A673 (cell line): ENCODE results near the gene NBPF1.

Experiments
- EZH2 ChIP-seq: fragments of 200-600 bp; sonication (generic); IDR thresholded peaks from 2 replicates; pipeline ENCODE4 v1.6.1; 2017; ENCODE audit warnings: borderline replicate concordance, low read depth, mild to moderate bottlenecking, mixed read lengths, antibody characterized with exemption, low read length; ENCODE audit not compliant: poor library complexity, severe bottlenecking
- TF ChIP-seq, protein P1 (sequence below): fragments of 300-800, 200-600 bp; sonication (generic); conservative IDR thresholded peaks from 2 replicates; pipeline ENCODE4 v1.5.1; 2017; ENCODE audit warnings: low read depth, mild to moderate bottlenecking, antibody characterized with exemption, low read length, moderate library complexity, mixed read lengths

- TF ChIP-seq, protein P1, sequence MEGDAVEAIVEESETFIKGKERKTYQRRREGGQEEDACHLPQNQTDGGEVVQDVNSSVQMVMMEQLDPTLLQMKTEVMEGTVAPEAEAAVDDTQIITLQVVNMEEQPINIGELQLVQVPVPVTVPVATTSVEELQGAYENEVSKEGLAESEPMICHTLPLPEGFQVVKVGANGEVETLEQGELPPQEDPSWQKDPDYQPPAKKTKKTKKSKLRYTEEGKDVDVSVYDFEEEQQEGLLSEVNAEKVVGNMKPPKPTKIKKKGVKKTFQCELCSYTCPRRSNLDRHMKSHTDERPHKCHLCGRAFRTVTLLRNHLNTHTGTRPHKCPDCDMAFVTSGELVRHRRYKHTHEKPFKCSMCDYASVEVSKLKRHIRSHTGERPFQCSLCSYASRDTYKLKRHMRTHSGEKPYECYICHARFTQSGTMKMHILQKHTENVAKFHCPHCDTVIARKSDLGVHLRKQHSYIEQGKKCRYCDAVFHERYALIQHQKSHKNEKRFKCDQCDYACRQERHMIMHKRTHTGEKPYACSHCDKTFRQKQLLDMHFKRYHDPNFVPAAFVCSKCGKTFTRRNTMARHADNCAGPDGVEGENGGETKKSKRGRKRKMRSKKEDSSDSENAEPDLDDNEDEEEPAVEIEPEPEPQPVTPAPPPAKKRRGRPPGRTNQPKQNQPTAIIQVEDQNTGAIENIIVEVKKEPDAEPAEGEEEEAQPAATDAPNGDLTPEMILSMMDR: no peak
- no peak for TF ChIP-seq EZH2
Measured at GRCh38 chr1:16628361-16629111, 15.2 kb upstream of the NBPF1 start.
